Mucosa of rectum (tissue), 2 donors: Measurements from ENCODE around the gene OR2G2.

ENCODE experiments used
- H3K27ac ChIP-seq, 2 donors: one replicate each; pipeline ENCODE4 v1.7.0; 2013; ENCODE audit warnings: inconsistent platforms in 2 of 2, low read depth in 2 of 2, low read length in 2 of 2
- H3K27me3 ChIP-seq, 2 donors: one replicate each; pipeline ENCODE4 v1.7.0; 2013; ENCODE audit warnings: low read length in 2 of 2; ENCODE audit not compliant: control insufficient read depth in 2 of 2, insufficient read depth in 2 of 2
- H3K36me3 ChIP-seq, 2 donors: one replicate each; pipeline ENCODE4 v1.7.0; 2013; ENCODE audit warnings: low read length in 2 of 2; ENCODE audit not compliant: control insufficient read depth in 2 of 2, insufficient read depth in 2 of 2
- H3K4me1 ChIP-seq, 2 donors: one replicate each; pipeline ENCODE4 v1.7.0; 2013; ENCODE audit warnings: low read length in 2 of 2, mild to moderate bottlenecking in 1 of 2; ENCODE audit not compliant: control insufficient read depth in 2 of 2, insufficient read depth in 2 of 2
- H3K4me3 ChIP-seq, 2 donors: one replicate each; pipeline ENCODE4 v1.7.0; 2013; ENCODE audit warnings: low read length in 2 of 2
- H3K9ac ChIP-seq, 2 donors: one replicate each; pipeline ENCODE4 v1.7.0; 2013; ENCODE audit warnings: low read length in 2 of 2, low read depth in 1 of 2, mild to moderate bottlenecking in 1 of 2
- H3K9me3 ChIP-seq, 2 donors: one replicate each; pipeline ENCODE4 v1.7.0; 2013; ENCODE audit warnings: low read length in 2 of 2; ENCODE audit not compliant: control insufficient read depth in 2 of 2
- donor health status: healthy.
- donor health status: Normal muscosa, but diverticular disease.

The OR2G2 gene

GRCh38 chr1:247561711-247562110, 26.4 kb upstream of the OR2G2 start:
- Histone ChIP-seq H3K27ac (no peak overlapping the region), H3K9ac (no peak overlapping the region), H3K27me3 (no peaks in the 10 kb centered on the region), H3K36me3 (no peaks in the 10 kb centered on the region), H3K9me3 (no peaks in the 10 kb centered on the region), H3K4me3 (no peak overlapping the region), H3K4me1 (no peaks in the 10 kb centered on the region)

GRCh38 chr1:247562198-247562597, 26.0 kb upstream of the OR2G2 start:
- Histone ChIP-seq H3K9ac (no peak overlapping the region), H3K27ac (no peak overlapping the region), H3K36me3 (no peaks in the 10 kb centered on the region), H3K4me3 (no peak overlapping the region), H3K4me1 (no peaks in the 10 kb centered on the region), H3K27me3 (no peaks in the 10 kb centered on the region), H3K9me3 (no peaks in the 10 kb centered on the region)

- Histone ChIP-seq H3K4me3 (no peak overlapping the region), H3K36me3 (no peaks in the 10 kb centered on the region), H3K27ac (no peak overlapping the region), H3K9ac (no peak overlapping the region), H3K4me1 (no peaks in the 10 kb centered on the region), H3K27me3 (no peaks in the 10 kb centered on the region), H3K9me3 (no peaks in the 10 kb centered on the region)
Measured at GRCh38 chr1:247574236-247574635, 13.9 kb upstream of the OR2G2 start.

DNA sequence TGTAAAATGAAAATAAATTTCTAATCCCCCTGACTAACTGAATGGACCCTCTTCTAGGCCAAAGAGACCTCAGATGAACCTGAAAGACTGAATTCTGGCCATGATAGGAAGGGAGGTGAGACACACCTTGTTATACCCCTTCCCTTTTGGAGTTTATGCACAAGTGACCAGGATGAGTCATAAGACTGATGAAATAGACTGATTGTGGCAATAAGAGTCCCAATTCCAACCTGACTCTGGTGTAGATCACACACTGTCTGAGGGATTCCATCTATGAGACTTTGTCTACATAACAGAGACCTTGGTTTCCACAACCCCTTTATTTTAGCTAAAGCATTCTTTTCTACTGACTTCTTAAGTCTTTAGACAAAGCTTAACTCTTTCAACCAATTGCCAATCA, 13.5 kb upstream of the OR2G2 start:
- no peak overlapping the region for H3K4me3 ChIP-seq

DNA sequence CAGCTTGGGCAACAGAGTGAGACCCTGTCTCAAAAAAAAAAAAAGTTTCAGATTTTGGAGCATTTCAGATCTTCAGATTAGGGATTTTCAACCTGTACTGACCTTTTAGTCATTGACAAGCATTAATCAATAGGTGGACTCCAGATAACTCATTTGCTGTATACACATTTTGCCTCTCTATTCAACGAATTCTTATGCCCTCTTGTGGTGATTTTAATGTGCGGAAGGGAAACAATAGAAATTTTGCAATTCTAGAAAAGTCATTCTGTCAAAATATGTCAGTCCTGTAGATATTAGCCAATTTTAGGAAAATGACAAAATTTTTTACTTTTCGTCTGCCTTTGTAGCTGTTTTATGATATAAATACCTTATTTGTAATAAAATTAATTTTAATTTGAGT, 11.6 kb upstream of the OR2G2 start:
- Histone ChIP-seq H3K27me3 (no peaks in the 10 kb centered on the region), H3K9ac (no peak overlapping the region), H3K27ac (no peak overlapping the region), H3K9me3 (no peaks in the 10 kb centered on the region), H3K4me1 (no peaks in the 10 kb centered on the region), H3K36me3 (no peaks in the 10 kb centered on the region), H3K4me3 (no peak overlapping the region)

More for the DNA sequence above, 13.5 kb upstream of the OR2G2 start:
- H3K27me3 ChIP-seq = no peaks in the 10 kb centered on the region
- no peaks in the 10 kb centered on the region for H3K9me3 ChIP-seq
- no peaks in the 10 kb centered on the region for H3K4me1 ChIP-seq
- H3K36me3 ChIP-seq = no peaks in the 10 kb centered on the region
- no peak overlapping the region for H3K9ac ChIP-seq
- H3K27ac ChIP-seq = no peak overlapping the region

DNA sequence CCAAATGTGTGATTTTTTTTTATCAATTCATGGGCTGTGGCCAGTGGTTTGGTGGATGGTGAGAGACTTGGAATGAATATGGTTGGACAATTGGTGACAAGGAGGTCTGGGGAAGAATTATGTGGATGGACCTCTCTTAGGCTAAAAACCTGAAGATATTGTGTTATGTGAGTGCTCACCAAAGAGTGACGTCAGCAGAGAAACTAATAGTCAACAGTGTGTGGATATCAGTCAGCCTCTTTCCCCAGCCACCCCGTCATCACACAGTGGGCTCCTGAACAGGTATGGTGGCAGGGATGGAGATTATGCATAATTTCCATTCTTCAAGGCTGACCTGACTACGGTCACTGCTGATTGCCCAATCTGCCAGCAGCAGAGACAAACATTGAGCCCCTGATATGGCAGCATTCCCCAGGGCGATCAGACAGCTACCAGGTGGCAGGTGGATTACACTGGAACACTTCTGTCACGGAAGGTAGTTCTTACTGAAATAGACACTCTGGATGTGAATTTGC, 9.2 kb upstream of the OR2G2 start:
- Histone ChIP-seq H3K4me3 (no peak overlapping the region), H3K9ac (no peak overlapping the region), H3K4me1 (no peaks in the 10 kb centered on the region), H3K27ac (no peak overlapping the region), H3K27me3 (no peaks in the 10 kb centered on the region), H3K36me3 (no peaks in the 10 kb centered on the region), H3K9me3 (no peaks in the 10 kb centered on the region)

- Histone ChIP-seq H3K4me1 (no peaks in the 10 kb centered on the region), H3K27me3 (no peaks in the 10 kb centered on the region), H3K9me3 (no peaks in the 10 kb centered on the region), H3K36me3 (no peaks in the 10 kb centered on the region), H3K9ac (no peak within 1 kb of the TSS), H3K27ac (no peak within 1 kb of the TSS), H3K4me3 (no peak within 1 kb of the TSS)
Measured at GRCh38 chr1:247605286-247605685, 17.1 kb downstream of the OR2G2 start, which contains the start of gene OR2G3. Gene OR2G3 (plus strand): TSS chr1:247605586. CDS start chr1:247605586, 0 bp downstream.

DNA sequence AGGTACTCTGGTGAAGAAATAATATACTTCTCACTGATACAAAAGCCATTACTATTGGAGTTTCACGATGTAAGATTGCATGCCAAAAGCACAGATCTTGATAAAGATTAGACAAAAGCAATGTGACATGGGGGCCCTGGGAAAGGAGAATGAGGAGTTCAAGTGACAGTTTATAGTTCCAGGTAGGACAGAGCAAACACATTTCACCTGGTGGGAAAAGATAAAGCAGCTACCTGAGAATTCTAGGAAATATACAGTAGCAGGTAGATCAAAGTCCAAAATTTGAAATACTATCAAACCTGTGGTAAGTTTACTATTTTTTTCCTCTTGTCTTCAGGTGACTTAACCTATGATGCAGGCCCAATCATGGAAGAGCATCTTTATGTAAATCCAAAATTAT, 25.2 kb downstream of the OR2G2 start:
- no peaks in the 10 kb centered on the region for H3K4me1 ChIP-seq
- no peak overlapping the region for H3K9ac ChIP-seq
- H3K36me3 ChIP-seq = no peaks in the 10 kb centered on the region
- no peak overlapping the region for H3K27ac ChIP-seq
- no peaks in the 10 kb centered on the region for H3K27me3 ChIP-seq
- no peaks in the 10 kb centered on the region for H3K9me3 ChIP-seq
- H3K4me3 ChIP-seq = no peak overlapping the region

- Histone ChIP-seq H3K36me3 (no peaks in the 10 kb centered on the region), H3K27ac (no peak overlapping the region), H3K4me3 (no peak overlapping the region), H3K4me1 (no peaks in the 10 kb centered on the region), H3K9ac (no peak overlapping the region), H3K27me3 (no peaks in the 10 kb centered on the region), H3K9me3 (no peaks in the 10 kb centered on the region)
Measured at GRCh38 chr1:247614625-247615024, 26.5 kb downstream of the OR2G2 start.

GRCh38 chr1:247627951-247628350, 39.8 kb downstream of the OR2G2 start:
- Histone ChIP-seq H3K36me3 (no peaks in the 10 kb centered on the region), H3K9me3 (no peaks in the 10 kb centered on the region)

DNA sequence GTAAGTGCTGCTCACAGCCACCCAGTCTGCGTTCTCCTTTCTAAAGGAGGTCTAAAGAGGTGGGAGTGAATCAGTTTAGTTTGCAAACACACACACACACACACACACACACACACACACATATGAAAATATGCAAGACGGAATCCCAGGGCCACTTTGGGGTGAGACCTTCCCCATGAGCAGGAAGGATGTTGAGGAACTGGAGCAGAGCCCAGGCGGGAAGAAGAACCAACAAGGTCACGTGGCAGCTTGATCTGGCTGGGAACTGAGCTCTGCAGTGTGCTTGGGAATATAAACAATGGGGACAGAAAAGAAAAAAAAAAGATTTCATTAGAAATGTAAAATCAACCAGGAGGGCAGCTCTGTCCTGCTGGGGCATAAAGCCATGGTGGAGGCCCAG, 49.9 kb downstream of the OR2G2 start:
- Histone ChIP-seq H3K27me3 (no peaks in the 10 kb centered on the region), H3K4me3 (no peak overlapping the region), H3K4me1 (peaks cover 0 to 7% of the 10 kb centered on the region in 2 donors), H3K27ac (no peak overlapping the region), H3K9ac (no peak overlapping the region), H3K36me3 (no peaks in the 10 kb centered on the region), H3K9me3 (no peaks in the 10 kb centered on the region)

More at GRCh38 chr1:247627951-247628350, 39.8 kb downstream of the OR2G2 start:
- Histone ChIP-seq H3K9ac (no peak overlapping the region), H3K27me3 (no peaks in the 10 kb centered on the region), H3K4me1 (no peaks in the 10 kb centered on the region), H3K27ac (no peak overlapping the region), H3K4me3 (no peak overlapping the region)
